OCI-LY7 (cell line): Measurements from ENCODE around the gene LARGE1.

Source experiments
- CTCF ChIP-seq: fragments of 200-600 bp; sonication (generic); conservative IDR thresholded peaks from 2 replicates; pipeline ENCODE4 v1.5.1; 2014; ENCODE audit warnings: mild to moderate bottlenecking, antibody characterized with exemption, low read length, moderate library complexity, mixed read lengths
- EZH2phosphoT487 ChIP-seq: fragments of 200-600 bp; sonication (generic); IDR thresholded peaks from 2 replicates; pipeline ENCODE4 v1.6.1; 2018; ENCODE audit warnings: low read depth, borderline replicate concordance, mild to moderate bottlenecking, mixed run types, antibody characterized with exemption, low read length, moderate library complexity, mixed read lengths

GRCh38 chr22:33350961-33351360 is 569.3 kb downstream of the LARGE1 start:
- TF ChIP-seq EZH2phosphoT487 (no peak), CTCF (no peak)
